Measurements from ENCODE around the gene SORCS2. TPM values are rescaled to one million over a fixed set of nuclear protein-coding genes. Genes with fewer than 3 reads are reported as not detected.

Gene SORCS2
- total RNA-seq, 1 experiment from 2014 or later, result 0.15 TPM

GRCh38 chr4:7390336-7390735 is 198.0 kb downstream of the SORCS2 start:
- ATAC-seq (no peak), DNase-seq (ENCODE audit: low read depth, low spot score) (no peak)
- H3K27me3 ChIP-seq (ENCODE audit: control insufficient read depth, insufficient read depth, low read length), result no peaks in the 10 kb centered on the region
- H3K9me3 ChIP-seq (ENCODE audit: control insufficient read depth, insufficient read depth, low read depth, low read length), result no peaks in the 10 kb centered on the region
- no peaks in the 10 kb centered on the region for H3K36me3 ChIP-seq (ENCODE audit: control insufficient read depth, insufficient read depth, low read length)
- TF ChIP-seq TCF7L2 (IDR thresholded peaks at IDR 0.05; ENCODE audit: low read depth, low read length) (no peak), SIN3A (IDR thresholded peaks at IDR 0.05; ENCODE audit: borderline replicate concordance, insufficient read depth, low read depth, low read length) (no peak), CTCF (IDR thresholded peaks at IDR 0.05) (no peak), POLR2AphosphoS5 (IDR thresholded peaks at IDR 0.05; ENCODE audit: low read depth, low read length) (no peak), REST (IDR thresholded peaks at IDR 0.05; ENCODE audit: insufficient read depth in 1 of 2, low read depth in 2 of 2, low read length in 1 of 2) (no peak)
- H3K4me3 ChIP-seq (ENCODE audit: low read depth in 2 of 2, low read length in 2 of 2), result no peak overlapping the region
- no peaks in the 10 kb centered on the region for H3K4me1 ChIP-seq (ENCODE audit: control insufficient read depth, insufficient read depth, low read length)
- in situ Hi-C loops (cut with HindIII; ENCODE audit: low pct_unique_long_range_greater_than_20kb, low sequenced_read_pairs) (no loop called here), intact Hi-C loops (cut with micrococcal nuclease; ENCODE audit: unreplicated experiment) (no loop called here)
- CTCF ChIA-PET, result interaction anchor here (0.6 kb wide), 1 partner anchor 238 kb away, joined by 5 read pairs; no protein-coding TSS in a partner anchor
- no TSS peak for BruUV-seq (replicated peaks)
- POLR2A ChIA-PET, result no interaction called here
- H3K27ac ChIP-seq (ENCODE audit: low read length), result no peak overlapping the region

DNA sequence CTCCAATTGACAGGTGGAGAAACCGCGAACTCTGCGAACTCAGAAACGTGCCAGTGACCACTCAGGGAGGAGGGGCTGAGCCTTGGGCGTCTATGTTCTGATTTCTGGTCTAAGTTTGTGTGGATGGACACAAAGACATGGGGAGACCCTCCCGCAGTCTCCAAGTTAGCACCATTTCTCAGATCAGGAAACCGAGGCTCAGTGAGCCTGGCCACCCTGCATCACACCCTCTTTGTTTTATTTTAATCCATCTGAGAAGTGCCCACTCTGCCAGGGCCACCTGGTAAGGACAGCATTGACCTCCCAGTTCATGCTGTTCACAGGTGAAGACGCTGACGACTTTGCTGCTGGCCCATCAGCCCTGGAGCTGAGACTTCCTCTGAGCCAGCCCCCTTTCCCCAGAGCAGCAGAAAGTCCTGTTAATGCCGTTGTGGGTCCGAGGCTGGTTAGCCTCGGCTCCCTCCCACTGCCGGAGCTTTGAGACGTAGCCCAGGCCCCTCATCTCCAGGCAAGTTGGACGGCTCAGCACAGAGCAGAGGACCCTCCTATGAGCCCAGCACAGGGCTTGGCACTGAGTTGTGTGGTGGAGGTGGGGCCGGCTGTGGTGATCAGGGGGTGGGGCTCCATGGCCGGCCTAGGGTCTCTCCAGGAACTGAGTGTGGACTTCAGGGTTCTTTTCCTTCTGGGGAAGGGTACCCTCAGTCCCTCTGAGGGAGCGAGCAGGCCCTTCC is 198.7 kb downstream of the SORCS2 start:
- POLR2A ChIA-PET, result no interaction called here
- DNase-seq (ENCODE audit: low read depth, low spot score) (no peak), ATAC-seq (no peak)
- Histone ChIP-seq H3K27ac (ENCODE audit: low read length) (no peak overlapping the region), H3K36me3 (ENCODE audit: control insufficient read depth, insufficient read depth, low read length) (no peaks in the 10 kb centered on the region), H3K27me3 (ENCODE audit: control insufficient read depth, insufficient read depth, low read length) (no peaks in the 10 kb centered on the region), H3K9me3 (ENCODE audit: control insufficient read depth, insufficient read depth, low read depth, low read length) (no peaks in the 10 kb centered on the region), H3K4me1 (ENCODE audit: control insufficient read depth, insufficient read depth, low read length) (no peaks in the 10 kb centered on the region), H3K4me3 (ENCODE audit: low read depth in 2 of 2, low read length in 2 of 2) (no peak overlapping the region)
- TF ChIP-seq TCF7L2 (IDR thresholded peaks at IDR 0.05; ENCODE audit: low read depth, low read length) (no peak), POLR2AphosphoS5 (IDR thresholded peaks at IDR 0.05; ENCODE audit: low read depth, low read length) (no peak), REST (IDR thresholded peaks at IDR 0.05; ENCODE audit: insufficient read depth in 1 of 2, low read depth in 2 of 2, low read length in 1 of 2) (no peak), CTCF (IDR thresholded peaks at IDR 0.05) (no peak), SIN3A (IDR thresholded peaks at IDR 0.05; ENCODE audit: borderline replicate concordance, insufficient read depth, low read depth, low read length) (no peak)
- no TSS peak for BruUV-seq (replicated peaks)
- CTCF ChIA-PET, result no interaction called here
- intact Hi-C loops (cut with micrococcal nuclease; ENCODE audit: unreplicated experiment), result no loop called here
- in situ Hi-C loops (cut with HindIII; ENCODE audit: low pct_unique_long_range_greater_than_20kb, low sequenced_read_pairs), result no loop called here

All from Panc1 (cell line).